GM18526 (cell line): ENCODE data around the gene FMO3.

Experiments used
- POLR2A ChIP-seq: IDR thresholded peaks from 3 replicates; pipeline ENCODE4 v1.6.1; 2011; ENCODE audit not compliant: insufficient read length; ENCODE audit errors: extremely low read depth

FMO3 gene

DNA sequence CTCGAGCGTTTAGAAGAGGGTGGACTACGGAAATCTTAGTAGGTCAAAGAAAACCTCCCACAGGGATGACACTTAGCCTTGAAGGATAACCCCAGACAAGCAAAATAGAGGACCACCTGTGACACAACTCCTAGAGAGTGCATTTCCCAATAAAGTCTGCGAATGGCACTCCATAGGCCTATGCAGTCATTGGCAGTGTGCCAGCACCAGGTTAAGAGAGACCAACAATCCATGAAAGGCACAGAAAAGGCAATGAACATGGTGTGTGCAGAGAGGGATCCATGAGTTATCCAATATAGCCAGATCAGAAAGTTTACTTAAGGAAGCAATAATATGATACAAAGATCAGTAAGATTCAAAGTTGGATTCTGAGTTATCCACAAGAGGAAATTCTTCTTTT lies 49.2 kb downstream of the FMO3 start:
- TF ChIP-seq POLR2A = no peak

DNA sequence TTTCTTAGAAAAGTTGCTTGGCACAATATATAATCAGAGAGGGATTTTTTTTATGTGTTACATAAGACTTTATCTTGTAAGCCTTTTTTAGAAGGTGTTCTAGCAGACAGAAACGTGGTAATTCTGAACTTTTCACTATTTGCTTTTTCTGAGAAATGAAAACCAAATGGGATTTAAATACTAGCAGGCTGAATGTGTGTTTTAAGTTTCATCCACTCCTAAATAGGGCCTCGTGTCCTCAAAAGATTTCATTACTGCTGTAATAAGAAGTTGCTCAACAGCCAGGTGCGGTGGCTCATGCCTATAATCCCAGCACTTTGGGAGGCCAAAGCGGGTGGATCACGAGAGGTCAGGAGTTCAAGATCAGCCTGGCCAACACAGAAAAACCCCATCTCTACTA lies 49.7 kb downstream of the FMO3 start:
- TF ChIP-seq POLR2A = no peak

- no peak for TF ChIP-seq POLR2A
These were observed 50.4 kb downstream of the FMO3 start for GRCh38 chr1:171140956-171141687.

- no peak for TF ChIP-seq POLR2A
These were observed 51.1 kb downstream of the FMO3 start for GRCh38 chr1:171141688-171142415.

DNA sequence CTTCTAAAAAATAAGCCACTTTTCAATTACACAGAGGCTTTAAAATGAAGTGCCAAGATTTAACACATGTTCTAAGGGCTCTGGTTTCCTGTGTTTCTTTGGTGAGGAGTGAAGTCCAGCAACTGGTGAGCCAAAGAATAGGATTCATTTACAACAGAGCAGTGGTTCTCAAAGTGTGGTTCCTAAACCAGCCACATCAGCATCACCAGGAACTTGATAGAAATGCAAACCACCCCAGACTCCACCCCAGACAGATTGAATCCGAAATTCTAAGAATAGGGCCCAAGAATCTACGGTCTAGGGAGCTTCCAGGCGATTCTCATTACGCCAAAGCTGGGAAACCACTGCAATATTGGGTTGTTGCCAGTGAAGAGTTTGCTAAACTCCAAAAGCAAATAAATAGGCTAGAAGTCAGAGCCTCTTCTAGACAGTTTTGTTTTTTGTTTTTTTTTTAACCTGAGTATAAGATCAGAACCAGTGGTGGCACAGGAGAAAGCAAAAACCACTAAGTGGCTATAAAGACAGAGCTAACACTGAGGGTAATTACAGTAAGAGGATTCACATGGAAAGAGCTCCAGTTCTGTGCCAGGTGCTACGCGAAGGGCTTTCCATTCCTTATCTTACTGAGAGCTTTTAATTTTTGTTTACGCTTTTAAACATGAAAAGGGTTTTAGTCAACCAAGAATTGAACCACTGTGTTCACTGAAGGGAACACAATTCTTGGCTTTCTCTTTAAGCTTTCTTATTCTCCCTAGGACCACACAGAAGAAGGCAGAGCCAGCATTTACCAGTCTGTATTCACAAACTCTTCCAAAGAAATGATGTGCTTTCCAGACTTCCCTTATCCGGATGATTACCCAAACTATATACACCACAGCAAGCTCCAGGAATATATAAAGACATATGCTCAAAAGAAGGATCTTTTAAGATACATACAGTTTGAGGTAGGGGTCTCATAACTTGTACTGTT lies 52.0 kb downstream of the FMO3 start:
- TF ChIP-seq POLR2A = no peak

DNA sequence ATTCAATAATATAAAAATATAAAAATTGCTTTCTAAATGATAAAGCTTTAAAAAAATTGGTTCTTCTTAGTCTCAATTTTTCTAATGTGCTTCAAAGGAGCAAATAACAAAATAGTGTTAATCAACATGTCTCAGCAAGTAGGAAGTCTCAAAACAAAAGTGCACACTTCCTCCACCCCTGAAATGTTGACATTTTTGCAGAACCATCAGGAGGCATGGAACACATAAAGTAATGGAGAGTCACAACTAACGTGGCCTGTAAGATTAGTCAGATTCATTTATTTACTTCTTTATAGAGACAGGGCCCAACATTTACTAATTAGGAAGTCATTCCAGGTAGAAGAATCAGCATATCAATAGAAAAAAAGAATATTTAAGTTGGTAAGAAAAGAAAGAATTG lies 59.5 kb downstream of the FMO3 start:
- TF ChIP-seq POLR2A = no peak

GRCh38 chr1:171152549-171152948 lies 61.8 kb downstream of the FMO3 start:
- no peak for TF ChIP-seq POLR2A

GRCh38 chr1:171155484-171155883 lies 64.8 kb downstream of the FMO3 start:
- TF ChIP-seq POLR2A = no peak

DNA sequence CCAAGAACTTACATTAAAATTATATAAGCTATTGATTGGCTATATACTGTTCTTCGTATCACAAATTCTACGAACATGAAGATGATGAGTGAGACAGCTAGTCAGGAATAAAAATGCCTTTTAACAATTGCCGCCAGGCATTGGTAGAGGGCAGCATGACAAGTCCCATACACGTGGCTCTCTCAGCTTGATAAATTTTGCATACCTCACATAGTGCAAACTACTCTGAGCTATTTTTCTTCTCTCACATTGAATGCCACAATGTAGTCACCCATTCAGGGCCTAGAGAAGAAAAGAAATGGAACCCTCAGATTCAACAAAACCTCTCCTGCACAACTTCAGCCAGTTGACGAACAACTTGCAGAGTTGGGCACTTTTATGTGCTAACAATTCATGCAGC lies 67.4 kb downstream of the FMO3 start:
- no peak for TF ChIP-seq POLR2A

- no peak for TF ChIP-seq POLR2A
These were observed 67.8 kb downstream of the FMO3 start for GRCh38 chr1:171158551-171158950.

GRCh38 chr1:171159148-171159547 lies 68.4 kb downstream of the FMO3 start:
- no peak for TF ChIP-seq POLR2A

DNA sequence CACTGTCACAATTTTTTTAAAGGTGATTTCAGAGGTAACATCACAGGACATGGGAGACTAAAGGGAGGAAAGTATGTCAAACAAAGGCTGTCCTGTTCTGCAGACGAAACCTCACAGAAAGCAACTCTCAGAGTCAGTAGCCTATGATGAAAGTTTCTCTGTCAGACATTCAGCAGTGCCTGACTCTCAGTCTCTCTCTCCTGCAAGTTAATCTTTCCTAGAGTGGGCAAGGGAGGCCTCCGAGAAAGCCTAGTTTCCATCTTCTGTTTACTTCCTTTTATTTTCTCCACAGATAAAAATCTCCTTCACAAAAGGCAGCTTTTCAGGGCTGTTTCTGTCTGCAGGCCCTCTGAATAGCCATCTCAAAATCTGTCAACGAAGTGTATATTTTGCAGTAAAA lies 69.5 kb downstream of the FMO3 start:
- TF ChIP-seq POLR2A = no peak

- no peak for TF ChIP-seq POLR2A
These were observed 70.1 kb downstream of the FMO3 start for GRCh38 chr1:171160639-171161354.

DNA sequence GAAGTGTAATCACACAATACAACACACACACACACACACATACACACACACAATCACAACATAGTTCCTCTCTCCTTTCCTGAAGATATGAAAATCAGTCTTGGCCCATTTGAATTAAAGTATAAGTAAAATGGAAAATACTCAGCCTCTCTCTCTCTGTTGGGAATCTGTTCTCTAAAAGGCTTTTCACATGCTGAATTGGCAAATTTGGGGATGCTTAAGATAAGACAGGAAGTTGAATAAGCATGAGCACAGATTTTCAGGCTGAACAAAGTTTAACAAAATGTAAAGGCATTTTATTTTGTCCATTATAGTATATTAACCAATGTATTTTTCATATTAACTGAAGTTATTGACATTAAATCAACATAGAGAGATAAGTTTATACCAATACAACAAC lies 70.7 kb downstream of the FMO3 start:
- no peak for TF ChIP-seq POLR2A

DNA sequence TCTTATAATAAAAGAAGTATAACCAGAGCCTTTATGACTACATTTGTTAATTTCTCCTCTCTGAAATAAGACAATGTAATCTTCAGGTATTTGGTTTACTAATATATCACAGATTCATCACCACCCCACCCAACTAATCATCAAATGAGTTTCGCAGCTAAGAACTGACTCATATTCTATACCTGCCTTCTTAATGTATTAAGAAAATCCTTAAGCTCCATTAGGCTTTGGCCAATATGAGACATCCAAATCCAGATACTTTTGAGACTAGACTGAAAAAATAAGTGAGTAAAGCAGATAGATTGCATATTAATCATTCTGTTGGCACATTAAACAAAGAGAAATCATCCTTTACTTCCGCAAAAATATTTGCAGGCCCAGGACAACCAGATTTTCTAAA lies 75.7 kb downstream of the FMO3 start:
- no peak for TF ChIP-seq POLR2A
